Measurements from ENCODE around the gene GRM4. TPM values are rescaled to one million over a fixed set of nuclear protein-coding genes. Genes with fewer than 3 reads are reported as not detected.

Gene GRM4
- total RNA-seq, 1 experiment from 2014 or later: not detected

GRCh38 chr6:34049395-34050342, 96.2 kb downstream of the GRM4 start:
- Histone ChIP-seq H3K4me2 (ENCODE audit: low read length) (no peak overlapping the region), H3K36me3 (ENCODE audit: low read depth, low read length) (no peaks in the 10 kb centered on the region), H3K27ac (ENCODE audit: low read length) (no peak overlapping the region), H4K20me1 (ENCODE audit: low read length) (no peaks in the 10 kb centered on the region), H3K79me2 (ENCODE audit: low read length) (no peaks in the 10 kb centered on the region), H3K4me3 (ENCODE audit: low read length) (no peak overlapping the region), H2AFZ (ENCODE audit: low read length) (no peak overlapping the region), H3K4me1 (ENCODE audit: insufficient read depth, low read length) (peaks cover 16% of the 10 kb centered on the region), H3K9ac (ENCODE audit: low read length) (no peak overlapping the region), H3K9me2 (replicated peaks; ENCODE audit: low read length) (no peaks in the 10 kb centered on the region), H3F3A (ENCODE audit: low read length, unreplicated experiment) (no peaks in the 10 kb centered on the region), H3K27me3 (ENCODE audit: low read length) (peaks cover 6% of the 10 kb centered on the region; the same call in 1 of the 2 replicates), H3K9me3 (ENCODE audit: low read length) (no peaks in the 10 kb centered on the region)
- ChIA-PET CTCF (no interaction called here), POLR2A (ENCODE audit: unreplicated experiment) (no interaction called here)
- intact Hi-C loops (cut with micrococcal nuclease): no loop called here
- DNase-seq (no peak), ATAC-seq (no peak)
- BruUV-seq (replicated peaks): no TSS peak
- TF ChIP-seq EZH2phosphoT487 (IDR thresholded peaks at IDR 0.05; ENCODE audit: borderline replicate concordance, low read length) (no peak), EZH2 (IDR thresholded peaks at IDR 0.05; ENCODE audit: low read length, unreplicated experiment) (no peak)
- TF ChIP-seq, protein P1, sequence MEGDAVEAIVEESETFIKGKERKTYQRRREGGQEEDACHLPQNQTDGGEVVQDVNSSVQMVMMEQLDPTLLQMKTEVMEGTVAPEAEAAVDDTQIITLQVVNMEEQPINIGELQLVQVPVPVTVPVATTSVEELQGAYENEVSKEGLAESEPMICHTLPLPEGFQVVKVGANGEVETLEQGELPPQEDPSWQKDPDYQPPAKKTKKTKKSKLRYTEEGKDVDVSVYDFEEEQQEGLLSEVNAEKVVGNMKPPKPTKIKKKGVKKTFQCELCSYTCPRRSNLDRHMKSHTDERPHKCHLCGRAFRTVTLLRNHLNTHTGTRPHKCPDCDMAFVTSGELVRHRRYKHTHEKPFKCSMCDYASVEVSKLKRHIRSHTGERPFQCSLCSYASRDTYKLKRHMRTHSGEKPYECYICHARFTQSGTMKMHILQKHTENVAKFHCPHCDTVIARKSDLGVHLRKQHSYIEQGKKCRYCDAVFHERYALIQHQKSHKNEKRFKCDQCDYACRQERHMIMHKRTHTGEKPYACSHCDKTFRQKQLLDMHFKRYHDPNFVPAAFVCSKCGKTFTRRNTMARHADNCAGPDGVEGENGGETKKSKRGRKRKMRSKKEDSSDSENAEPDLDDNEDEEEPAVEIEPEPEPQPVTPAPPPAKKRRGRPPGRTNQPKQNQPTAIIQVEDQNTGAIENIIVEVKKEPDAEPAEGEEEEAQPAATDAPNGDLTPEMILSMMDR (conservative IDR thresholded peaks at IDR 0.05; ENCODE audit: low read depth, low read length): no peak

DNA sequence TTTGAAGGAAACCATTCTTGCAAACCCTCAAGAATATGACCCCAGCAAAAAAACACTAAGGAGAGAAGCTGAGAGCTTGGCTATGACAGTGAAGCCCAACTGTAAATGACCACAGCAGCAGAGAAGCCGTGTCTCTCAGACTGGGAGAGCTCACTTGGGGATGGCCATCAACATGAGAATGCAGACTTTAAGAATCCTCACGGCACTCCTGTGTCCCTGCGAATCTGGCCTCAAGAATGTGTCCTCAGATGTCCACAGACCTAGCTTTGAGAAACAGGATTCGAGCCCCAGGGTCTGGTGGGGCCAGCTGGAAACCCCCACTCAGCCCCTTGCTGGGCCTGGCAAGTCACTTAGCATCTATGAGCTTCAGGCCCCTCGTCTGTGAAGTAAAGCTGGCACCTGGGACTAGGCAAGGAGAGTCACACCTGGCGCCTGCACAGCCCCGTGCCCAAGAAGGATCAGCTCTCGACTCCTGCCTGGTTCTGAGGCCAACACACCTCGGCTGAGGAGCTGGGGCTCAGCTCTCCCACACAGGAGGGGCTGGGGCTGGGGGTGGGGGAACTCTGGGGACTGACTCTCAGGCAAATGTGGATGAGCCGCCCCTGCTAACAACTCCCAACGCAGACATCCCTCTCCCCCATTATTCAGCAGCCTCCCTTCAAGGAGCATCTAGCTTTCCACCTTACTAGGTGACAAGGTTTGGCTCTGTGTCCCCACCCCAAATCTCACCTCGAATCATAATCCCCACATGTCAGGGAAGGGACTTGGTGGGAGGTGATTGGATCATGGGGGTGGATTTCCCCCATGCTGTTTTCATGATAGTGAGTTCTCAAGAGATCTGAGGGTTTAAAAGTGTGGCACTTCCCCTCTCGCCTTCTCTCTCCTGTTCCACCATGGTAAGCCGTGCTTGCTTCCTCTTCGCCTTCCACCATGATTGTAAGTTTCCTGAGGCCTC, 97.7 kb downstream of the GRM4 start:
- TF ChIP-seq, protein P1 (conservative IDR thresholded peaks at IDR 0.05; ENCODE audit: low read depth, low read length): no peak
- TF ChIP-seq EZH2 (IDR thresholded peaks at IDR 0.05; ENCODE audit: low read length, unreplicated experiment): no peak
- no peak for TF ChIP-seq EZH2phosphoT487 (IDR thresholded peaks at IDR 0.05; ENCODE audit: borderline replicate concordance, low read length)
- CTCF ChIA-PET: no interaction called here
- Histone ChIP-seq H3K4me1 (ENCODE audit: insufficient read depth, low read length) (peaks cover 5% of the 10 kb centered on the region), H3K4me2 (ENCODE audit: low read length) (no peak overlapping the region), H3K4me3 (ENCODE audit: low read length) (no peak overlapping the region), H3K9me2 (replicated peaks; ENCODE audit: low read length) (no peaks in the 10 kb centered on the region), H3K9me3 (ENCODE audit: low read length) (no peaks in the 10 kb centered on the region), H3K79me2 (ENCODE audit: low read length) (no peaks in the 10 kb centered on the region), H2AFZ (ENCODE audit: low read length) (no peak overlapping the region), H4K20me1 (ENCODE audit: low read length) (no peaks in the 10 kb centered on the region), H3K27me3 (ENCODE audit: low read length) (peaks cover 6% of the 10 kb centered on the region; the same call in 1 of the 2 replicates), H3K9ac (ENCODE audit: low read length) (no peak overlapping the region), H3F3A (ENCODE audit: low read length, unreplicated experiment) (no peaks in the 10 kb centered on the region), H3K36me3 (ENCODE audit: low read depth, low read length) (no peaks in the 10 kb centered on the region), H3K27ac (ENCODE audit: low read length) (no peak overlapping the region)
- DNase-seq (no peak), ATAC-seq (no peak)
- intact Hi-C loops (cut with micrococcal nuclease): no loop called here
- no TSS peak for BruUV-seq (replicated peaks)
- POLR2A ChIA-PET (ENCODE audit: unreplicated experiment): no interaction called here
